Measurements from ENCODE around the gene PMM2.

- TF ChIP-seq EP300 (IDR thresholded peaks at IDR 0.05) = no peak
- TF ChIP-seq, protein P1, sequence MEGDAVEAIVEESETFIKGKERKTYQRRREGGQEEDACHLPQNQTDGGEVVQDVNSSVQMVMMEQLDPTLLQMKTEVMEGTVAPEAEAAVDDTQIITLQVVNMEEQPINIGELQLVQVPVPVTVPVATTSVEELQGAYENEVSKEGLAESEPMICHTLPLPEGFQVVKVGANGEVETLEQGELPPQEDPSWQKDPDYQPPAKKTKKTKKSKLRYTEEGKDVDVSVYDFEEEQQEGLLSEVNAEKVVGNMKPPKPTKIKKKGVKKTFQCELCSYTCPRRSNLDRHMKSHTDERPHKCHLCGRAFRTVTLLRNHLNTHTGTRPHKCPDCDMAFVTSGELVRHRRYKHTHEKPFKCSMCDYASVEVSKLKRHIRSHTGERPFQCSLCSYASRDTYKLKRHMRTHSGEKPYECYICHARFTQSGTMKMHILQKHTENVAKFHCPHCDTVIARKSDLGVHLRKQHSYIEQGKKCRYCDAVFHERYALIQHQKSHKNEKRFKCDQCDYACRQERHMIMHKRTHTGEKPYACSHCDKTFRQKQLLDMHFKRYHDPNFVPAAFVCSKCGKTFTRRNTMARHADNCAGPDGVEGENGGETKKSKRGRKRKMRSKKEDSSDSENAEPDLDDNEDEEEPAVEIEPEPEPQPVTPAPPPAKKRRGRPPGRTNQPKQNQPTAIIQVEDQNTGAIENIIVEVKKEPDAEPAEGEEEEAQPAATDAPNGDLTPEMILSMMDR (IDR thresholded peaks at IDR 0.05) = no peak
- no peak for TF ChIP-seq POLR2A (IDR thresholded peaks at IDR 0.05)
- no peak for TF ChIP-seq POLR2AphosphoS5 (IDR thresholded peaks at IDR 0.05)
These were observed 28.7 kb downstream of the PMM2 start for GRCh38 chr16:8826278-8826879.
